Measurements from ENCODE around the gene LHX1.

The LHX1 gene

DNA sequence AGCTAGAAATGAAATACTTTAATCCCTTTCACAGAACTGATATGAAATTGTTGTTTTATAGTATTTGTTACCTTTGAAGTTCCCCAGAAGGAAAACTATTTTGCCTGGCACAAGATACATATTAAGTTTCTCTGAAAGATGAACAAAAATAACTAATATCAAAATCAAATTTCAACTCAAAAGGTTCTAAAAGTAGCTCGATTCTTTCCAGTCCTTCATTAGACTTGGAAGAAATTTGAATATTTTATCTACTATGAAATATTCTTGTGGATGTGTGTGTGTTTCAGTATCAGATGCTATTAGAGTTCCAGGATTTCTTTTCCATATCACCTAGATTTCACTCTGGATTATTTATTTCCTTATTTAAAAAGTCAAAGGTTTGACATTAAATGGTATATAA, 7.9 kb downstream of the LHX1 start:
- POLR2A ChIA-PET = interaction anchor here (1.4 to 2.4 kb wide), 2 partner anchors 8 to 17 kb away, joined by 3 to 11 read pairs; partner anchors contain the start of gene LHX1
- no peak overlapping the region for H3K4me3 ChIP-seq (ENCODE audit: low read depth, low read length)
- no peaks in the 10 kb centered on the region for H3K9me3 ChIP-seq (ENCODE audit: control insufficient read depth, insufficient read depth, low read depth, low read length)
- CTCF ChIA-PET = interaction anchor here (0.9 to 2.0 kb wide), 3 partner anchors 103 to 233 kb away, joined by 4 to 7 read pairs (median 6); no protein-coding TSS in a partner anchor
- TF ChIP-seq ZXDB (tag by site-specific recombination; IDR thresholded peaks at IDR 0.05) (no peak), ZNF133 (tag by site-specific recombination; IDR thresholded peaks at IDR 0.05) (no peak), ZNF274 (IDR thresholded peaks at IDR 0.05; ENCODE audit: low read length) (no peak), ZNF274 (tag by site-specific recombination; IDR thresholded peaks at IDR 0.05; ENCODE audit: borderline replicate concordance) (no peak), RBAK (tag by site-specific recombination; IDR thresholded peaks at IDR 0.05) (no peak), BCL11A (tag by site-specific recombination; IDR thresholded peaks at IDR 0.05; ENCODE audit: low read depth) (no peak), ZNF16 (tag by site-specific recombination; IDR thresholded peaks at IDR 0.05; ENCODE audit: low read depth) (no peak), ZBTB8A (tag by site-specific recombination; IDR thresholded peaks at IDR 0.05) (no peak), IKZF3 (tag by site-specific recombination; IDR thresholded peaks at IDR 0.05) (no peak), ZNF335 (tag by site-specific recombination; conservative IDR thresholded peaks at IDR 0.05) (no peak), ZNF184 (tag by site-specific recombination; IDR thresholded peaks at IDR 0.05) (no peak), KLF16 (tag by site-specific recombination; IDR thresholded peaks at IDR 0.05) (no peak)
- TF ChIP-seq, protein P1, sequence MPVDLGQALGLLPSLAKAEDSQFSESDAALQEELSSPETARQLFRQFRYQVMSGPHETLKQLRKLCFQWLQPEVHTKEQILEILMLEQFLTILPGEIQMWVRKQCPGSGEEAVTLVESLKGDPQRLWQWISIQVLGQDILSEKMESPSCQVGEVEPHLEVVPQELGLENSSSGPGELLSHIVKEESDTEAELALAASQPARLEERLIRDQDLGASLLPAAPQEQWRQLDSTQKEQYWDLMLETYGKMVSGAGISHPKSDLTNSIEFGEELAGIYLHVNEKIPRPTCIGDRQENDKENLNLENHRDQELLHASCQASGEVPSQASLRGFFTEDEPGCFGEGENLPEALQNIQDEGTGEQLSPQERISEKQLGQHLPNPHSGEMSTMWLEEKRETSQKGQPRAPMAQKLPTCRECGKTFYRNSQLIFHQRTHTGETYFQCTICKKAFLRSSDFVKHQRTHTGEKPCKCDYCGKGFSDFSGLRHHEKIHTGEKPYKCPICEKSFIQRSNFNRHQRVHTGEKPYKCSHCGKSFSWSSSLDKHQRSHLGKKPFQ (tag by site-specific recombination; IDR thresholded peaks at IDR 0.05) = no peak
- TF ChIP-seq, protein P2, sequence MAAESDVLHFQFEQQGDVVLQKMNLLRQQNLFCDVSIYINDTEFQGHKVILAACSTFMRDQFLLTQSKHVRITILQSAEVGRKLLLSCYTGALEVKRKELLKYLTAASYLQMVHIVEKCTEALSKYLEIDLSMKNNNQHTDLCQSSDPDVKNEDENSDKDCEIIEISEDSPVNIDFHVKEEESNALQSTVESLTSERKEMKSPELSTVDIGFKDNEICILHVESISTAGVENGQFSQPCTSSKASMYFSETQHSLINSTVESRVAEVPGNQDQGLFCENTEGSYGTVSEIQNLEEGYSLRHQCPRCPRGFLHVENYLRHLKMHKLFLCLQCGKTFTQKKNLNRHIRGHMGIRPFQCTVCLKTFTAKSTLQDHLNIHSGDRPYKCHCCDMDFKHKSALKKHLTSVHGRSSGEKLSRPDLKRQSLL (tag by site-specific recombination; IDR thresholded peaks at IDR 0.05) = no peak
- TF ChIP-seq, protein P3, sequence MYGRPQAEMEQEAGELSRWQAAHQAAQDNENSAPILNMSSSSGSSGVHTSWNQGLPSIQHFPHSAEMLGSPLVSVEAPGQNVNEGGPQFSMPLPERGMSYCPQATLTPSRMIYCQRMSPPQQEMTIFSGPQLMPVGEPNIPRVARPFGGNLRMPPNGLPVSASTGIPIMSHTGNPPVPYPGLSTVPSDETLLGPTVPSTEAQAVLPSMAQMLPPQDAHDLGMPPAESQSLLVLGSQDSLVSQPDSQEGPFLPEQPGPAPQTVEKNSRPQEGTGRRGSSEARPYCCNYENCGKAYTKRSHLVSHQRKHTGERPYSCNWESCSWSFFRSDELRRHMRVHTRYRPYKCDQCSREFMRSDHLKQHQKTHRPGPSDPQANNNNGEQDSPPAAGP (tag by site-specific recombination; IDR thresholded peaks at IDR 0.05) = no peak
- peaks cover 2% of the 10 kb centered on the region; the same call in 1 of the 2 replicates for H3K4me1 ChIP-seq (ENCODE audit: control insufficient read depth, insufficient read depth, low read length)
- H3K36me3 ChIP-seq (ENCODE audit: control insufficient read depth in 2 of 2, insufficient read depth in 1 of 2, low read length in 2 of 2) = peaks cover 0 to 34% of the 10 kb centered on the region in 2 experiments; a peak in 1 of 3 replicates
- no peak overlapping the region for H3K27ac ChIP-seq (ENCODE audit: extremely low read depth, low read depth, low read length)

DNA sequence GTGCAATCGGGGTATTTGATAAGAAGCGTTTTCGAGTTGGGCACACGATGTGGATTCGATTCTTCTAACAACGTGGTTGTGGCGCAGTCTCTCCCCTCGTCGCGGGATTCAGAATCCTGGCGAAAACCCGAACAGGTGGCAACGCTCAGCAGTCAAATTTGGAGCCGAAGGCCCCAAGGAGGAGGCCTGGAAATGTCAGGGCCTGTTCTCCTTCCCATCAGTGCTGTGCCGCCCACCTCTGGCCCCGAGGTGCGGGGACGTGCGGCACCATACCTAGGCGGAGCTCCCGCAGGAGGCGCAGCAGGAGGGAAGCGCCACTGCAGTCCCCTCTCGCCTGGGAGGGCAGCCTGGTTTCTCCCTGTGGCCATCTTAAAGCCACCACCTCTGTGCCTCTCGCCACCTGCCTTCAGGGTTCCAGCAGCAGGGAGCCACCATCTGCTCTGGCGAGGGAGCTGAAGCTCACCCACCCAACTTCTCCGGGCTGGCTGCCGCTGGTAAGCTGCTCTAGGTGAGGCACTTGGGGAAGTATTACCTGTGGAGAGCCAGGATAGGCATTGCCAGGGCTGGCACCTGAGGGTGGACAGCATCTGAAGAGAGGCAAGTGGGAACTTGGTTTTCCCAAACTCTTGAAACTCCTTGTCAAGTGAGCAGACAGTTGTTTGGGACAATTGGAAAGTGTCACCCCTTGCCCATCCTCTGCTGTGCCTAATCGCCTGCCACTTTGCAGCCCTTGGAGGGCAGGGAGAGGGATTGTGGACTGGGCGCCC, 8.9 kb downstream of the LHX1 start:
- ChIA-PET POLR2A (interaction anchor here (1.4 to 2.4 kb wide), 2 partner anchors 9 to 18 kb away, joined by 3 to 11 read pairs; partner anchors contain the start of gene LHX1), CTCF (no interaction called here)
- H3K4me3 ChIP-seq (ENCODE audit: low read depth, low read length) = no peak overlapping the region

DNA sequence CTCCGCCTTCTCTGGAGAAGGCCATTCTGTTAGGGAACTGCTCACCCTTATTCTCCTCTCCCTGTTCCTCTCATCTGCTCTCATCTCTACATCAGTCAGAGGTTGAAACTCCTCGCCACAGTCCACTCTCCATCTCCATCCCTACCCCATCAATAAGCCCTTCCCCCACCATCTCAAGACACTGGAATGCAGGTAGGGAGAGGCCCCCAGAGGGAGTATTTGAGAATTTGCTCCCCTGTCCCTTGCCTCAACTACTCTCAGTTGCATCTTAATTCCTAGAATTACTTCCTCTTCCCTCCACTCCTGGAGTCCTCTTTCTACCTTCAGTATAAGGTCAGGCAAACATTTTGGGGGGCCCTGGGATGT, 9.4 kb downstream of the LHX1 start:
- Histone ChIP-seq H3K36me3 (ENCODE audit: control insufficient read depth in 2 of 2, insufficient read depth in 1 of 2, low read length in 2 of 2) (peaks cover 6 to 32% of the 10 kb centered on the region in 2 experiments), H3K9me3 (ENCODE audit: control insufficient read depth, insufficient read depth, low read depth, low read length) (no peaks in the 10 kb centered on the region), H3K27ac (ENCODE audit: extremely low read depth, low read depth, low read length) (no peak overlapping the region), H3K4me1 (ENCODE audit: control insufficient read depth, insufficient read depth, low read length) (peaks cover 3% of the 10 kb centered on the region; the same call in 1 of the 2 replicates), H3K4me3 (ENCODE audit: low read depth, low read length) (no peak overlapping the region)
- ChIA-PET POLR2A (interaction anchor here (2.4 to 5.3 kb wide), 2 partner anchors 9 to 10 kb away, joined by 11 to 92 read pairs; partner anchors contain the start of gene LHX1), CTCF (interaction anchor here (0.9 to 3.2 kb wide), 2 partner anchors 10 to 101 kb away, joined by 4 to 22 read pairs; partner anchors contain the start of gene LHX1)
- no peak for TF ChIP-seq KLF7 (tag by site-specific recombination; IDR thresholded peaks at IDR 0.05; ENCODE audit: borderline replicate concordance)
- TF ChIP-seq, protein P4, sequence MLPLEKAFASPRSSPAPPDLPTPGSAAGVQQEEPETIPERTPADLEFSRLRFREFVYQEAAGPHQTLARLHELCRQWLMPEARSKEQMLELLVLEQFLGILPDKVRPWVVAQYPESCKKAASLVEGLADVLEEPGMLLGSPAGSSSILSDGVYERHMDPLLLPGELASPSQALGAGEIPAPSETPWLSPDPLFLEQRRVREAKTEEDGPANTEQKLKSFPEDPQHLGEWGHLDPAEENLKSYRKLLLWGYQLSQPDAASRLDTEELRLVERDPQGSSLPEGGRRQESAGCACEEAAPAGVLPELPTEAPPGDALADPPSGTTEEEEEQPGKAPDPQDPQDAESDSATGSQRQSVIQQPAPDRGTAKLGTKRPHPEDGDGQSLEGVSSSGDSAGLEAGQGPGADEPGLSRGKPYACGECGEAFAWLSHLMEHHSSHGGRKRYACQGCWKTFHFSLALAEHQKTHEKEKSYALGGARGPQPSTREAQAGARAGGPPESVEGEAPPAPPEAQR (tag by site-specific recombination; IDR thresholded peaks at IDR 0.05) = no peak
- no peak for TF ChIP-seq ZNF776 (tag by site-specific recombination; IDR thresholded peaks at IDR 0.05; ENCODE audit: borderline replicate concordance)
- TF ChIP-seq ZNF521 (tag by site-specific recombination; IDR thresholded peaks at IDR 0.05) = no peak
- no peak for TF ChIP-seq ZXDB (tag by site-specific recombination; IDR thresholded peaks at IDR 0.05)
- TF ChIP-seq, protein P5, sequence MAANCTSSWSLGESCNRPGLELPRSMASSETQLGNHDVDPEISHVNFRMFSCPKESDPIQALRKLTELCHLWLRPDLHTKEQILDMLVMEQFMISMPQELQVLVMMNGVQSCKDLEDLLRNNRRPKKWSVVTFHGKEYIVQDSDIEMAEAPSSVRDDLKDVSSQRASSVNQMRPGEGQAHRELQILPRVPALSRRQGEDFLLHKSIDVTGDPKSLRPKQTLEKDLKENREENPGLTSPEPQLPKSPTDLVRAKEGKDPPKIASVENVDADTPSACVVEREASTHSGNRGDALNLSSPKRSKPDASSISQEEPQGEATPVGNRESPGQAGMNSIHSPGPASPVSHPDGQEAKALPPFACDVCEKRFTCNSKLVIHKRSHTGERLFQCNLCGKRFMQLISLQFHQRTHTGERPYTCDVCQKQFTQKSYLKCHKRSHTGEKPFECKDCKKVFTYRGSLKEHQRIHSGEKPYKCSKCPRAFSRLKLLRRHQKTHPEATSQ (tag by site-specific recombination; IDR thresholded peaks at IDR 0.05) = no peak
- TF ChIP-seq ZNF473 (tag by site-specific recombination; IDR thresholded peaks at IDR 0.05) = no peak
- TF ChIP-seq ZNF138 (tag by site-specific recombination; IDR thresholded peaks at IDR 0.05; ENCODE audit: borderline replicate concordance) = no peak
- TF ChIP-seq ZNF366 (tag by site-specific recombination; conservative IDR thresholded peaks at IDR 0.05) = no peak
- no peak for TF ChIP-seq SCRT2 (tag by site-specific recombination; IDR thresholded peaks at IDR 0.05)

More for the DNA sequence above, 8.9 kb downstream of the LHX1 start:
- peaks cover 3% of the 10 kb centered on the region; the same call in 1 of the 2 replicates for H3K4me1 ChIP-seq (ENCODE audit: control insufficient read depth, insufficient read depth, low read length)
- H3K36me3 ChIP-seq (ENCODE audit: control insufficient read depth in 2 of 2, insufficient read depth in 1 of 2, low read length in 2 of 2) = peaks cover 3 to 32% of the 10 kb centered on the region in 2 experiments
- no peak for TF ChIP-seq ZNF791 (tag by site-specific recombination; IDR thresholded peaks at IDR 0.05)
- TF ChIP-seq SCRT2 (tag by site-specific recombination; IDR thresholded peaks at IDR 0.05) = no peak
- no peak for TF ChIP-seq ZFHX2 (tag by site-specific recombination; conservative IDR thresholded peaks at IDR 0.05)
- no peak overlapping the region for H3K27ac ChIP-seq (ENCODE audit: extremely low read depth, low read depth, low read length)
- H3K9me3 ChIP-seq (ENCODE audit: control insufficient read depth, insufficient read depth, low read depth, low read length) = no peaks in the 10 kb centered on the region

Measured in HEK293 (cell line).